ENCODE results near the gene CCDC142. TPM values are rescaled to one million over a fixed set of nuclear protein-coding genes. Genes with fewer than 3 reads are reported as not detected.

CCDC142 gene
- total and polyA plus RNA-seq, 9 of the 15 experiments (the other 6 are each of a cell fraction or from before 2014, with no cell fraction given) = 0.55 to 11.7 (median 7.2) TPM

DNA sequence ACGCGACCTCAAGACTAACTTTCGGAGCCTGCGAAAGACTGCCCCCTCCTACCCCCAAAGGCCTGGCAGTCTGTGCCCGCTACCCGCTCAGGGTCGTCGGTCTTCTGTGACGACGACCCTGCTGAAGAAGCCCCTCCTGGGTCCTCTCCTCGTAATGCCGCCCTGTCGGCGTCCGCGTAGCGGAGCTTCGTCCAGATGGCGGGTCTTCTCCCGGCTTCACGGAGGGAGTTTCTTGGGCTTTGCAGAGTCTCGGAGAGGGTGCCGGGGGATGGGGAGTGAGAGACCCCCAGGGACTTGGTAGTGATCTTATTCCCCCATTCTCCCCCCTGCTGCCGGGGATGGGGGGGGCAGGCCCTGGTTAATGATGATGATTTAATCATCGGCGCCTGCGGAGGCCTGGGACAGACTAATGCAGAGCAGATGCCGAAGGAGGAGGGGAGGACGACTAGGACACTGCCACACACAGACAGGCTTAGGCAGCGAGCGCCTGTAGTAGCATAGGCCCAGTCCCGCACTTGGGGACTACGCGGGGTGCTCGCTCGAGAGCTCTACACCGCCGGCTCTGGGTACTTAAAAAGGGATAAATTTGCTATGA lies 25.2 kb upstream of the CCDC142 start (continued):
- TF ChIP-seq, protein P1, sequence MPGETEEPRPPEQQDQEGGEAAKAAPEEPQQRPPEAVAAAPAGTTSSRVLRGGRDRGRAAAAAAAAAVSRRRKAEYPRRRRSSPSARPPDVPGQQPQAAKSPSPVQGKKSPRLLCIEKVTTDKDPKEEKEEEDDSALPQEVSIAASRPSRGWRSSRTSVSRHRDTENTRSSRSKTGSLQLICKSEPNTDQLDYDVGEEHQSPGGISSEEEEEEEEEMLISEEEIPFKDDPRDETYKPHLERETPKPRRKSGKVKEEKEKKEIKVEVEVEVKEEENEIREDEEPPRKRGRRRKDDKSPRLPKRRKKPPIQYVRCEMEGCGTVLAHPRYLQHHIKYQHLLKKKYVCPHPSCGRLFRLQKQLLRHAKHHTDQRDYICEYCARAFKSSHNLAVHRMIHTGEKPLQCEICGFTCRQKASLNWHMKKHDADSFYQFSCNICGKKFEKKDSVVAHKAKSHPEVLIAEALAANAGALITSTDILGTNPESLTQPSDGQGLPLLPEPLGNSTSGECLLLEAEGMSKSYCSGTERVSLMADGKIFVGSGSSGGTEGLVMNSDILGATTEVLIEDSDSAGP (CRISPR knock-in tag; IDR thresholded peaks at IDR 0.05) = no peak
- TF ChIP-seq, protein P2, sequence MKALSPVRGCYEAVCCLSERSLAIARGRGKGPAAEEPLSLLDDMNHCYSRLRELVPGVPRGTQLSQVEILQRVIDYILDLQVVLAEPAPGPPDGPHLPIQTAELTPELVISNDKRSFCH (CRISPR knock-in tag; IDR thresholded peaks at IDR 0.05) = no peak
- TF ChIP-seq, protein P2 (tag; IDR thresholded peaks at IDR 0.05) = no peak
- peak; percentile 65; the same call in 1 of the 2 replicates for TF ChIP-seq ZBTB7A (IDR thresholded peaks at IDR 0.05; ENCODE audit: borderline replicate concordance, control insufficient read depth, low read depth, low read length)
- TF ChIP-seq NFRKB (IDR thresholded peaks at IDR 0.05; ENCODE audit: low read depth) = peak; percentile 62; the same call in 1 of the 2 replicates
- no peak for TF ChIP-seq HIVEP1 (CRISPR knock-in tag; IDR thresholded peaks at IDR 0.05)

Data from K562 (cell line).